Activated CD4-positive, alpha-beta T cell treated with anti-CD3 and anti-CD28 coated beads, Interleukin-2, amount 50 U/mL, for 4 hours (primary cell): ENCODE measurements around the gene PRR16.
"Not testable (repeated sequence)": the region's sequence is repeated elsewhere in the genome, so short reads cannot be mapped to it uniquely, and the experiment has no call there.

Source experiments
- DNase-seq, 2 experiments: peaks; one replicate each; pipeline ENCODE4 v3.0.0-alpha.2; 2020

The PRR16 gene

DNA sequence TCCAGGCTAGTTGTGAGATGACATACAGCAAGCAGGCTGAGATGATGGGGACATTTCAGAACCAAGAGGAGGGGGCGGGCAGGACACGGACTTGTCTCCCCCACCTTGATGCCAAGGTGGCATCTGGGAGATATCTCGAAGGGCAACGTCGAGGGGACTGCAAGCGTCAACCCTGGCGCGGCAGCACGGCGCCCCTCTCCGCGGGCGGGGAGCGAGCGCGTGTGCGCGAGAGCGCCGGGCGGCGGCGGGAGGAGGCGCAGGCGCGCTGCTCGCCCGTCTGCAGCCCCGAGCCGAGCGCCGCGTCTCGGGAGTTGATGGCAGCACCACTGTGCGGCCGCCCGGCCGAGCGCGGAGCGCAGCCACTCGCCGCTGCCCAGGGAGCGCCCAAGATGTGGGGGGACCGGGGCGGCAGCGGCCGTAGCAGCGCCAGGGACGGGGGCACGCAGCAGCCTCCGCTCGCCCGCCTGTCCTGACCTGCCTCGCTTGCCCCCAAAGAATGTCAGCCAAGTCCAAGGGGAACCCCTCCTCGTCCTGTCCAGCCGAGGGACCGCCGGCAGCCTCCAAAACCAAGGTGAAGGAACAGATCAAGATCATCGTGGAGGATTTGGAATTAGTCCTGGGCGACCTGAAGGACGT, at the start of gene PRR16:
TSS of gene PRR16 (plus strand) at position 310 of the 636 bp plus-strand sequence.
- no peak for DNase-seq

DNA sequence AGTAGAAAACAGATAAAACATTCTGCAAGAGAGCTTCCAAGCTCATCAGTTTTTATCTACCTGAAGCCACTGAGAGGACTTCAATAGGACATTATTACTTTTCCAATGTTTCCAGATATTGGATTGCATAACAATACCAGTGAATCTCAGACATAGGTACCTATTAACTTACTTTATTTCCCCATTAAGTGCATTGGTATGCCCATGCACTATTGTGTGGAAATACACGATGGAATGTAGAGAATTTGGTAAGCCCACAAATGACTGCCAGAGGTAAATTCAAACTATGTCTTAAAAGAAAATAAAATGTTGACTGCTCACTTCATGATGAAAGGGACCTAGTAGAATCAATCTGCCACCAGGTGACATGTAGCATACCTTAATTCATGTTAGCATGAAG, 48.1 kb upstream of the PRR16 start:
- no peak for DNase-seq

DNA sequence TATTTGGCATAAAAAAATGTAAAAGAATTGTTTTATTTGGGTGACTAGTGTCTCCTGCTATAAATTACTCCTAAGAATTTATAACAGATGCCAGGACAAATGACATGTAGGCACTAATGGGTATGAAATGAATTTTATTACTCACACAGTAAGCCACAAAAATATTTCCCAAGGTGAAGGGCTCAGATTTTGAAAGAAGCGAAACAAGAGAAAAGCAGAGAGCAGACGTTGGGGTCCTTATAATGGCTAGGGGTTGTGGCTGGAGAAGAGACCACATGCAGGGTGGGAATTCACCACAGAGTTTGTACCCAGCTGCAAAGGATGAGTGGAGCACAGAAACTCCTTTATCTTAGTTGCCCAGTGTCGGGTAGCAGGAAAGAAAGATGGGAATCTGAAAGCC, 45.0 kb upstream of the PRR16 start:
- DNase-seq = no peak

DNA sequence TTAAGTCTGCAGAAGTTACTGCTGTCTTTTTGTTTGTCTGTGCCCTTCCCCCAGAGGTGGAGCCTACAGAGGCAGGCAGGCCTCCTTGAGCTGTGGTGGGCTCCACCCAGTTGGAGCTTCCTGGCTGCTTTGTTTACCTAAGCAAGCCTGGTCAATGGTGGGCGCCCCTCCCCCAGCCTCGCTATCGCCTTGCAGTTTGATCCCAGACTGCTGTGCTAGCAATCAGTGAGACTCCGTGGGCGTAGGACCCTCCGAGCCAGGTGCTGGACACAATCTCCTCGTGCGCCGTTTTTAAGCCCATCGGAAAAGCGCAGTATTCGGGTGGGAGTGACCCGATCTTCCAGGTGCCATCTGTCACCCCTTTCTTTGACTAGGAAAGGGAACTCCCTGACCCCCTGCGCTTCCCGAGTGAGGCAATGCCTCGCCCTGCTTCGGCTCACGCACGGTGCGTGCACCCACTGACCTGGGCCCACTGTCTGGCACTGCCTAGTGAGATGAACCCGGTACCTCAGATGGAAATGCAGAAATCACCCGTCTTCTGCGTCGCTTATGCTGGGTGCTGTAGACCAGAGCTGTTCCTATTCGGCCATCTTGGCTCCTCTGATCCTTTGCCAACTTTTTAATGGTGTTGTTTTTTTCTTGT, 37.3 kb upstream of the PRR16 start:
- DNase-seq = not testable (repeated sequence)

DNA sequence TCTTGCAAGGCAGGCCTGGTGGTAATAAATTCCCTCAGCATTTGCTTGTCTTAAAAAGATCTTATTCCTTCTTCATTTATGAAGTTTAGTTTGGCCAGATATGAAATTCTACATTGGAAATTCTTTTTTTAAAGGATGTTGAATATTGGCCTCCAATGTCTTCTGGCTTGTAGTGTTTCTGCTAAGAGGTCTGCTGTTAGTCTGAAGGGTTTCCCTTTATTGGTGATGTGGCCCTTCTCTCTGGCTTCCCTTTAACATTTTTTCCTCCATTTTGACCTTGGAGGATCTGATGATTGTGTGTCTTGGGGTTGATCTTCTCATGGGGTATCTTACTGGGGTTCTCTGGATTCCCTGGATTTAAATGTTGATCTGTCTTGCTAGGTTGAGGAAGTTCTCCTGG, 33.5 kb upstream of the PRR16 start:
- DNase-seq = no peak

DNA sequence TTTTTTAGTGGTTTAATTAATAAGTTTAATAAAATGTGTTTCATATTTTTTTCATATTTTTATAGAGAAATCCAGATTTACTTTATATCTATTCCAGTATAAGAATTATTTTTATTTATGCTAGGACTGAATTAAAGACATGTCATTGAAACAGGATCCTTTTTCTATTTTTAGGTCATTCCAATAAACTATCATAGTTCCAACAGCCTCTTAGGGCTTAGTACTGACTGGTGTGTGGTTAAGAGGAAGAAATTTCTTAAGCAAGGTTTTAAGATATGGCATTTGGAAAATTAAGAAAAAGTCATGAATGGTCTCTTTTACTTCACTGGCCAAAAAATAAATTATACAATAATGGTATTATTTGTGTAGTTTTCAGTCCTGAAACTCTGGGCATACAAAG, 31.2 kb upstream of the PRR16 start:
- DNase-seq = no peak

DNA sequence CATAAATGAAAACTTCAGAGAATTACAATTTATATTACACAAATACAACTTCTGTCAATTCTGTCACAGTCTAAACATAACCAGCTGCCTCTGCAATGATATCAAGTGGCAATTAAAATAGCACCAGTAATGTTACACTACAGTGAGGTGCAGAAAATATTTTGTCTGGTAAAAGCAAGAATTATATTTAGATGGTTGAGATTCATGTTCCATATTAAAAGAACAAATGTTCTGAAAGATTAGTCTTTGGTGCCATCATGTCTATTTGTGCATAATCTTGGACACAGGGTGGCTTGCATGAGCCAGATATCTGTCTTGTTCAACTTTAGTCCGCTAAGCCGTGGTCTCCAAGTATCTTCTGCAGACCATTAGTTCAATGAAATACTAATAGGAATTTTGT, 29.0 kb upstream of the PRR16 start:
- DNase-seq = no peak

DNA sequence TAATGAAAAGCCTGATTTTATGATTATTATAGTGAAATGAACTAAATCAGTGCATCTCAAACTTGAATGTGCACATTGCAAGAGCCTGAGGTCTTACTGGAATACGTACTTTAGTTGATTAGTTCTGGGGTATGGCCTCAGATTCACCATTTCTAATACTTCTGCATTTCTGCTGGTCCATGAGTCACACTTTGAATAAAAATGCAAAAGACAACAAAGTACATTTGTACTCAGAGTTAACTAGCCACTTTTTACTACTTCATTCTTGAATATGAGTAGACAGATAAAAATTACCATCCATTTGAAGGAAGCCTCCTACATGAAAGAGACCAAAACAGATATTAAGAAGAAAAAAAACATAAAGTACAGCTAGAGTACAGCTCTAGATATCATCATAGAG, 27.1 kb upstream of the PRR16 start:
- DNase-seq = no peak

DNA sequence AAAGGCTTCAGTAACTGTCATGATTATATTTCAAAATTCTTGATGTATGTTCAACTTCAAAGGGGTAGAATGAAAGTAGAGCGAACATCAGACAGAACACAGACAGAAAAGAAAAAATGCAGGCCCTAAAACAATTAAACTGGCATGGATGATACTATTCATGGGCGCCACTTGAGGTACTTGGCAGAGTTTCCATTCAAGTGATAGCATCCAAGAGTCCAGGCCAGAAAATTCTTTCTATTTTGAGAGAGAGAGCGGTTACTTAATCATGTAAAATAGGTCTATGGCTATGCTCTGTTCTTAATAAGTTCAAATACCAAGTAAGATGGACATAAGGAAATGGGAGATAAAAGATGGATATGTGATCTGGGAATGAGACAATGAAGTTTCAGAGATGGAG, 21.4 kb upstream of the PRR16 start:
- no peak for DNase-seq

DNA sequence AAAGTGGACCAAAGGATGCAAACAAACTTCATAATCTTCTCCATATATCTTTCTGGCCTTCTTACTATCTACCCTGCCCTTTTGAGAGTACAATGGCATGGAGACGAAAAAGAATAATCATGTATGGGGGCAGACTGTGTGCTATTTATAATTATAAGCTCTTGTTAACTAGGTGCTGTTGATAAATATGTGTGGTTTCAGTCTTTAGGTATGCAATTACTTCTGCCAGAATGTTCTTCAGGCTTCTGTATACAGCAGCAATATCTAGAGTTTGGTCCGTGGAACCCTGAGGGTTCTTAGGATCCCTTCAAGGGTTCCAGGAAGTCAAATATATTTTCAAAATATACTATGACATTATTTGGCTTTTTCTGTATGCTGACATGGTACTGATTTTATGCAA, 20.5 kb upstream of the PRR16 start:
- no peak for DNase-seq

DNA sequence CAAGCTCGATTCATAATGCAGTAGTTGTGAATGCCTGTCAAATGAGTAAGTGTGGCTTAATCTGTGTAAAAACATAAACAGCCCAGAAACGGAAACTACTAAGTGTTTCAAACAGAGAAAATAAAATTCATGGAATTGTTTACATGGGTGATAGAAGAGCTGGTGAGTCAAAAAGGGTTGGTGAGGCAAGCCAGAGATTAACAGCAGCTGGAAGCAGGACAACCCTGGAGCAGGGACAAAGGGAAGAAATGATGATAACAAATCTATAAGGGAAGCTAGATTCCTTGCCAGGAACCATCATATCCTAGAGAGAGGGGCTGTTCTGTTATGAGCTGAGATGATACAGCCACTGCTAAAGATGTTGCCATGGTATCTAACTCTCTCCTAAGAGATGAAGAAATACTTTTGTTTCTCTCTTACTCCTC, 18.0 kb upstream of the PRR16 start:
- DNase-seq = no peak

DNA sequence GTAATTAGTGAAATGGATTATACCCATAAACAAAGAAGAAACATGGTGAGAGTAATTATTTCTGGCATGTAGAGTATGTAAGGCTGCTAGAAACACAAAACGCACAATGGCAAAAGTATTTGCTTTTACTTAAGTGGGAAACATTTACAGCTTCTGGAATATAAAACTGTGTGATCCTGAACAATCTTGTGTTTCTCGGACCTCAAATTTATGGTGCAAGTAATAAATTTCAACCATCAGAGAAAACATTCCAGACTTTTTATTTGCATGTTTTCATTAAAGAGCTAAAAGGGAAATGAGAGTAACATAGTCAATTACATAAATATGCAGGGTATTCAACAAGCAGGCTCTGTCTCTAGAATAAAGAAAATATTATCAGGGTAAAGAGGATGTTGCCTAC, 17.2 kb upstream of the PRR16 start:
- DNase-seq = no peak

DNA sequence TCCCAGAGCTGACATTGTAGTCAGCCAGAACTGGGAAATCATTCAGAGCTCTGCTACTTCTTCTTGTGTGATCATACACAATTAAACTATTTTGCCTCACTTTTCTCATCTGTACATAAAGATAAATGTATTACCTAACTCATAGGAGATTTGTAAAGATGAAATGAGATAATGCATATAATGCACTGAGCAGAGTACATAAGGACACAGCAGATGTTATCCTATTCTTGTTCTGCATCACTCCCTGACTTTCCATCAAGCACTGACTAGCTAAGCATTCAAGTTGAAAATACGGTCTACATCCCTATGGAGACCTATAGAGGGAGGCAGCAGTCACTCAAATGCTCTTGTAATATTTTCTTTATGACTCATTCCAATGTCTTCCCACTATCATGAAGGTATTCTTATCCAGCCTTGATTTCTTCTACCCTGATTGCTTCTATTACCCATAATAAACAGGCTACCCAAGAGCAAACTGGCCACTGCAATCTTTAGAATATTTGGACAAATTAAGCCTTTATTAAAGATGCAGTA, 16.3 kb upstream of the PRR16 start:
- no peak for DNase-seq

DNA sequence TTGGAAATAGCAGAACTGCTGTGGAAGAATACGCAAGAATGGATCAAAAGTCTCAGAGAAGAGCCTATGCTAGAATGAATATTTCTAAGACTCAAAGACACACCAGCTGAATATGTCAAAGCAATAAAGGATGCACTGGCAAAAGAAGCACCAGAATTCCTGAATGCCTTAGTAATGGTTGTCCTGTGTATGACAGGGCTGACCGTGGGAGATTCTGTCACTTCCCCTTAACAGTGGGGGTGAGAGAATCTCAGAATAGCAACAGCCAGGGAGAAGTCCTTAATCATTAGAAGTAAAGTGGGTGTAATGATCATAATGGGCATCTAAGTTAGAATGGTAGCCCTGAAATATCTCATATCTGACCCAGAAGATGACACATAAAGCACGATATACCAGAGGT, 14.6 kb upstream of the PRR16 start:
- no peak for DNase-seq

DNA sequence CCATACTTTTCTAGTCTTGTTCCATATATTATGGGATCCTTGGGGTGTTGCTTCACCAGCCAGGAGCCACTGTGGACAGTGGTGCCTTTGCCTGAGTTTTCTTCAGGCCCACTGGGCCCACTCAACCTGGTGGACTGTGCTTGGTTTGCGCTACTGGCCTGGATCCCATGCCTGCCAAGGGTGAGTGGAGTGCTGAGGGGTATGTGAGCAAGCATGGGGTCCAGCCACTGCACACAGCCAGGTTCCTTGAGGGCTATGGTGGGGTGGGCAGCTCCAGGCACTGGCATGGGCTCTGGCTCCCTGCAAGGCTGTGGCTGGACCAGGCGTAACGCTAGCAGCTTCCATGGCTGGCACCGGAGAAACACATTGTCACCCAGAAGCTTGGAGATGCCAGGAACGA, 13.2 kb upstream of the PRR16 start:
- DNase-seq = no peak

DNA sequence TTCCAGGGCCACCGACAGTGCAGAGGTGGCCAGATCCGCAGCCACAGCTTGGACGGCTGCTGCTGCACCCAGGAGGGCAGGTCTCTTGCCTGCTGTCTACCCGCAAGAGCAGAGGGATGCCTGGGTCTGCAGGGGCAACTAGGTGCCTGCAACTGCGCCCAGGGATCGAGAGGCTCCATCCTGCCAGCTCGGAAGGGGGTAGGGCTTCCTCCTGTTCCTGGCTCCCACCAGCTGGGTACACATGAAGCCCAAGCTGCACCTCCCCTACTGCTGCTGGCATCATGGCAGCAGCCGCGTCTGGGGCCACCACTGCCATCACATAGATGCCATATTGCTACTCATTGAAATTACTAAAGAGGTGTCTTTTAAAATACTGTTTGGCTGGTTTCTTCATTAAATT, 12.7 kb upstream of the PRR16 start:
- no peak for DNase-seq

DNA sequence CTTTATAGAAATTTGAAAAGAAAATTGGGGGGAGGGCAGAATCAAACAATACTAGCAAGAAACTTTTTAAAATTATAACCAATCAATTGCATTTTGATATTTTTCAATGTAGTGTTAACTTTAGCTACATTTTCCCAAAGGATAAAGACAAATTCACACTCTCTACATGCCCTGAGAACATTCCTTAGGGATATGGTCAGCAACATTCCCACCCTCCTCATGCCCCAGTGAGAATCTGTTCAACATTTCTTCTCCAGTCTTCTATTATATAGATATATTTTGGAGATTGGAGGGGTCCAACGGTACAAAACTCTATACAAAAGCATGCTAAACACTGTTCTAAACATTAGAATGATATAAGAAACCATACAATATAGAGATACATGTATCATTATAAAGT, 11.6 kb upstream of the PRR16 start:
- no peak for DNase-seq

DNA sequence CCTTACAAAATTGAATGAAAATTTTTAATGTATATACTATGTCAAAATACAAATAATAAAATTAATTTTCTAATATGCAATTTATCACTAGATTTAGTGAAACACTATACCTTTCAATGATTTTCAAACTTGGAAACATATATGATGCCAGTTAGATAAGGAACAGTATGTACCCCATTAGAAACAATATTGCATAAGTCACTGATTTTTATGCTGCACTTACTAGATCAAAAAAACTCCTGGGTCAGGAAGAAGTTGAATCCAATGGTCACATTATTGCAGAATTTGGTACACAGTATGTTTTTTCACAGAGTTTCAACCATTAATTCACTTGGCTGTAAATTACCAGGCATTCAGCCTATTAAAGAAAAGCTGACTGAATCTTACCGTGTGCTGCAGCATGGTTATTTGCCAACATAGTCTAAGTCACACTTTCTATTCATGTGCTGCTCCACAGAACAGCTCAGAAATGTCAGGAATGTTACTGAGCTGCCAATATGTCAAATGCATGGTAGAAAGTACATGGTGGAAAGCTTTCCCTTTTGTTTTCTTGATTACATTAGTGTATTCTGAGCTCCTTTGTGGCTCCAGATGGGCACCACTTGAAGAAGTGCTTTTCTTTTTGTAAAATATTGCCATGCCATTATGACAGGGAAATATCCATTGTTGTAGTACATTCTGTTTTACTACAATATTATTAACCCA, 9.9 kb upstream of the PRR16 start:
- no peak for DNase-seq

DNA sequence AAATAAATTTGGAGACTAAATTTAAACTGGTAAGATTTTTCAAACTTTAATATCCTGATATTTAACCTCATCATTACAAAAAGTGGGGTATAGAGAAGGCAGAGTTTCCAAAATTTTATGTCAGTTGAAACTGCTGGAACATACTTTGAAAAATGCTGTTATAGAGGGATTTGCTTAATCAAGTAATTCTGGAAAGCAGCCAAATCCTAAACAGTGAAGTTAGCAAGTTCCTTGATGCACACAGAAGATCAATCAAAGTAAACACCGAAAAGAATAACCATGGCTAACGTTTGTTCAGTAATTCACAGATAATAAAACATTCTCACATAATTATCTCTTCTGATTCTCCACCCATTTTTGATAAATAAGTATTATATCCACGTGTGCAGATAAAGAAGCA, 8.1 kb upstream of the PRR16 start:
- DNase-seq = no peak

DNA sequence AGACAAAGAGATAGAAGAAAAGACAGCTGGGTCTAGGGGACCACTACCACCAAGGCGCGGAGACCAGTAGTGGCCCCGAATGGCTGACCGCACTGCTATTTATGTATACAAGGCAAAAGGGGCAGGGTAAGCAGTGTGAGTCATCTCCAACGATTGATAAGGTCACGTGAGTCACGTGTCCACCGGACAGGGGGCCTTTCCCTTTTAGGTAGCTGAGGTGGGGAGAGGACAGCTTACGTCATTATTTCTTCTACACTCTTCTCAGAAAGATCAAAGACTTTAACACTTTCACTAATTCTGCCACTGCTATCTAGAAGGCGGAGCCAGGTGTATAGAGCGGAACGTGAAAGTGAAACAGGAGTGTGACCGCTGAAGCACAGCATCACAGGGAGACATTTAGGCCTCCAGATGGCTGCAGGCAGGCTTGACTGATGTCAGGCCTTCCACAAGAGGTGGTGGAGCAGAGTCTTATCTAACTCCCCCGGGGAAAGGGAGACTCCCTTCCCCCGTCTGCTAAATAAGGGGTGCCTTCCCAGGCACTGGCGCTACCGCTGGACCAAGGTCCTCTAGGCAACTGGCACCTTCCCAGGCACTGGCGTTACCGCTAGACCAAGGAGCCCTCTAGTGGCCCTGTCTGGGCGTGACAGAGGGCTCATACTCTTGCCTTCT, 6.1 kb upstream of the PRR16 start:
- peak in 1 of 2 experiments; percentile 5 for DNase-seq

DNA sequence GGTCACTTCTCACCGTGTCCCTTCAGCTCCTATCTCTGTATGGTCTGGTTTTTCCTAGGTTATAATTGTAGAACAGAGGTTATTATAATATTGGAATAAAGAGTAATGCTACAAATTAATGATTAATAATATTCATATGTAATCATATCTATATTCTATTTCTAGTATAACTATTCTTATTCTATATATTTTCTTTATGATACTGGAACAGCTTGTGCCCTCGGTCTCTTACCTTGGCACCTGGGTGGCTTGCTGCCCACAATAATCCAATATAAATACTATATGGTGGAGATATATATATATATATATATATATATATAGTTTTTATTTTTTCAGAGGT, 5.6 kb upstream of the PRR16 start:
- DNase-seq = not testable (repeated sequence)

DNA sequence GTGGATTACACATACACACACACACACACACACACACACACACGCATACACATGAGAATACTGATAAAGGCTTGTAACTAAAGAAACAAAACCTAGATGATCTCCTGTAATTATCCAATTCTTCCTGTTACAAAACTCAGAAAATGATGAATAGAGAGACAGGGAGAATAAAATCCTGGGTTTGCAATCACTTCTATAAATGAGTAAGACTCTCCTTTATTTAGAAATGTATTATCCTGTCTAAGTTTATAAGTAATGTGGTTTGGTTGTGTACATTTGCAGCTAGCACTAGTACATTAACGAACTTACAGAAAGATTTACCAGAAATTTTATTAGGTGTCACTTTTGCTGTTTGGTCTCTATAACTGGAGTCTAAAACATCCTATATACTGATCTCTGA, 2.8 kb upstream of the PRR16 start:
- DNase-seq = no peak

DNA sequence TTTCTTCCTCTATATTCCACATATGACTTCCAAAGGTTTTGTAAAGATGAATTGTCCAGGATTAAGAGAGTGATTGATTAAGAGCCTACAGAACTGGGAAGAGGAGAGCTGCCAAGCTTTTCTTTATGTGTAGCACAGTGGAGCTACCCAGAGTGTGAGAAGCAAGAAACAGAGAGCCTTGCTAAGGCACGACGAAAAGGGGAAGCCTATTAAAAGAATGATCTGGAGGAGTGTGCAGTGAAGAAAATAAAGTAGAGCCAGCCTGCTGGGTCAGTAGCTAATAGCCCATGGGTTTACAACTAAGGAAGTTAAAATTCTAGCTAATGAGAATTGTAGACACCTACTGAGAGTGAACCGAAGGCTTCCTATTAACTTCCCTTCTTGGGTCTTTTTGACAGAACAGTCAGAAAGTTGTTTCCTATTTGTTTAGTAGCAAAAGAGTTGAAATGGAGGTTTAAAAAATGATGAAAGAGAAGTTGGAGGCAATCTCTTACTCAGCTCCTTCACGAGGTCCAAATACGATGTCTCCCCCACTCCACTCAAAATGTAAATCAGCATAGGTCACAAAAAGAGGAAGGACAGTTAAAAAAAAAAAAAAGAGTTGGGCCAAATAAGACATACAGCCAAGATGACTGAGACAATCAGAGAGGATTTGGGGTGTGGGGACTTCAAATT, 957 bp upstream of the PRR16 start:
- DNase-seq = no peak
